Hematopoietic multipotent progenitor cell treated with erythropoietin and hydrocortisone succinate and interleukin-3 and kit ligand, for 8 days (in vitro differentiated cells): ENCODE measurements around the gene KIZ.

Source experiments
- DNase-seq: peaks from one replicate; pipeline ENCODE4 v3.0.0-alpha.2; 2015

Gene KIZ, protein sequence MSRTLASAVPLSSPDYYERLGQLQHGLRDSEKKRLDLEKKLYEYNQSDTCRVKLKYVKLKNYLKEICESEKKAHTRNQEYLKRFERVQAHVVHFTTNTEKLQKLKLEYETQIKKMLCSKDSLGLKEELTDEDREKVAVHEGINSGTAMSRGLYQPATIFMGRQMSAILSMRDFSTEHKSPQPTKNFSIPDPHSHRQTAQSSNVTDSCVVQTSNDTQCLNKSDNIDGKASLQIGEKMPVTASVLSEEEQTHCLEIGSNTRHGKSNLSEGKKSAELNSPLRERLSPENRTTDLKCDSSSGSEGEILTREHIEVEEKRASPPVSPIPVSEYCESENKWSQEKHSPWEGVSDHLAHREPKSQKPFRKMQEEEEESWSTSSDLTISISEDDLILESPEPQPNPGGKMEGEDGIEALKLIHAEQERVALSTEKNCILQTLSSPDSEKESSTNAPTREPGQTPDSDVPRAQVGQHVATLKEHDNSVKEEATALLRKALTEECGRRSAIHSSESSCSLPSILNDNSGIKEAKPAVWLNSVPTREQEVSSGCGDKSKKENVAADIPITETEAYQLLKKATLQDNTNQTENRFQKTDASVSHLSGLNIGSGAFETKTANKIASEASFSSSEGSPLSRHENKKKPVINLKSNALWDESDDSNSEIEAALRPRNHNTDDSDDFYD

DNA sequence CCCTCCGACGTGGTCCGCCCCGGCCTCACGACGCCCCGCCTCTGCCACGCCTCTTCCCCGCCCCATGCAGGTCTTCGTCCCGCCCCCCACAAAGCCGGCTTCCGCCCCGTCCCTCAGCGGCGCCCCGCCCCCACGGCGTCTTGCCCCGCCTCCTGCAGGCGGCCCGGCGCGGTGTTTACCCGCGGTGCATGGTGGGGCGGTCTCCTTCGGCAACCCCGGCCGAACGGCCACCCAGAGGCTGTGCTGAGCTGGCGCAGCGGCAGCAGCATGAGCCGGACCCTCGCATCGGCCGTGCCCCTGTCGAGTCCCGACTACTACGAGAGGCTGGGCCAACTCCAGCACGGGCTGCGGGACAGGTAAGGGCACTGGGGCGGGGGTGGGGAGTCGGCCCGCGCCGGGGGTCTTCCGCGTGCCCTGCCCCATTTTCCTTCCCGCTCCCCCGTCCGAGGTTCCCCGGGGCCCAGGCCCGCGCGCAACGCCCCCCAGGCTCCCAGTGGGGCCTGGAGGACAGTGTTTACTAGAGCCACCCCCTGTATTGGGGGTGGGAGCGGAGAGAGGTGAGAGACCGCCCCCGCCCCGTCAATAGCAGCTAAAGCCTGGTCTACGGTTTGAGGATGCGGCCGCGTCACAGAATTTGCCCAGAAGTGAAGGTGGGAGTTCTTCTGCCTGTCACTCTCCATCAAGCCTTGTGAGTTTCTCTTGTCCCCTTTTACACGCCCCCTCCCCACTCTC lies at the start of gene KIZ:
Gene KIZ, plus strand, starts transcription at position 234 of the 732 bp plus-strand sequence. Its CDS starts 34 bp downstream, at position 268.
- DNase-seq: peak; percentile 89

GRCh38 chr20:21077809-21078345 lies 48.0 kb upstream of the KIZ start:
- DNase-seq: no peak

DNA sequence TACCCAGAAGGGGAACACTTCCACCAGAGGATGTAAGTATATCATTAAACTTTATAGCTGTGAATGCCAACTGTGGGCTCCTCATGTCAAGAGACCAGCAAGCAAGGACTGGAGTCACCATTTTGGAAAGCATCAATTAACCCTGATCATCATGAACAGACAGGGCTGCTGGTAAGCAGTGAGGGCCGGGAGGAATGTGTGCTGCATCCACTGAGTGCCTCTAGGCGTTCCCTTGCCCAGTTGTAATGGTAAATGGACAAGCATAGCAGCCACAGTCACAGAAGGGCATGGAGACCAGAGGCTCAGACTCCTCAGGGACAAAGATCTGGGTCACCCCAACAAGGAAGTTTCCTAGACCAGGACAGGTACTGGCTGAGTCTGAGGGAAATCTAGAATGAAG lies 43.3 kb upstream of the KIZ start:
- no peak for DNase-seq

DNA sequence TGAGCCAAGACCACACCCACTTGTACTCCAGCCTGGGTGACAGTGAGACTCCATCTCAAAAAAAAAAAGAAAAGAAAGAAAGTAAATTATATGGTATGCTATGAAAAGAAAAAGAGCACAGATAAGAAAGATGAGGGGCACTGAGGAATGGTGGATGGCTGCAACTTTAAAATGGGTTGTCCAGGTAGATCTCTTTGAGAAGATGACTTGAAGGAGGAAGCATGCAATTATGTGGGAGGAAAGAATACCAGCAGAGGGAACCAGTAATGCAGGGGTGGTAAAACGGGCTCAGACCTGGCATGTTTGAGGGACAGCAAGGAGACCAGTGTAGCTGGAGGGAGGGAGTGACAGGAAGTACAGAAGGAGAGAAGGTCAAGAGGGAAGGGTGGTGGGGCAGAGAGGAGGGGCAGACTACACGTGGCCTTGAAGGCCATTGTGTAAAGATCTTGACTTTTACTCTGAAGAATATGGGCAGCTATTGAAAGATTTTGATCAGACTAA lies 42.0 kb upstream of the KIZ start:
- no peak for DNase-seq

DNA sequence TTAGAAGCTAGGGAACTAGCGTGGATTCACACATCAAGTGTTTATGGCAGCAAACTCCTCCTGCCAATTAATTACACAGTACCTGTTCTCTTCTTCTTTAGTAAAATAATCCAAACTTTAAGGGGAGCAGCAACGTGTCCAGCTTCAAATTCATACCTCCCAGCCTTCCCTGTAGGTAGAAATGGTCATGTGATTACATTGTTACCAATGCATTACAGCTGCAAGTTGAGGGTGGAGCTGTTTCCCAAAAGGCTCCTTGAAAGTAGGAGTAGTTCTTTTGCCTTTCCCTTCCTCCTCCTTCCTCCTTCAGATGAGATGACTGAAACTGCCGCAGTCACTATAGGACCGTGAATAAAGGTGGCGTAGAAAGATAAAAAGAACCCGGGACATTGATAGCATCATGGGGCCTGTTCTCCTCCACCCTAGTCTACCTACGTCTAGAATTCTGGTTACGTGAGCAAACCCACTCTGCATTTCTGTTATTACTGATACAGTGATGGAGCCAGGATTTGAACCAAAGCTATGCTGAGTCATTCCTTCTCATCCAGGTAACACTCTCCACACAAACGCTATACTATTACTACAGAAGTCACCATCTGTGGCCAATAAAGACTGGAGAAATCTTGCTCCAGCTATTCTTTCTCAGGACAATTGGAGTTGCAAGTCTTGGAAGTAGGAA lies 37.9 kb upstream of the KIZ start:
- no peak for DNase-seq

DNA sequence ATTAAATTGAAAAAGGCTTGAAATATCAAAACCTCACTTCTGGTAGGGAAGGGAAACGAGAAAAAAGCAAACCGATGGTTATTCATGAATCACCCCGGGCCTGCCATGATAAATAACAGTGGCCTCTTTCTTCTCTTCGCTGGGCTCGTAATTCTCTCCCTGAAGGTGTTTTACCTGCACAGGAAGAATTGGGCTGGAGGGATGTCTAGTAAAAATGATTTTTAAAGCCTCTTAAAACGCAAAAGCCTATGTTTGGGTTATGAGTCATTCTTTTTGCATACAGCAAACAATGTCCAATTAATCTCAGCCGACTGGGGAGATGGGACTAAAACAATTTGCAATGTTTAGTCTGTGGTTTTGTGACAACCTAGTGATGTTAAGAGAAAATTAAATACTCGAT lies 36.5 kb upstream of the KIZ start:
- no peak for DNase-seq

GRCh38 chr20:21090111-21090618 lies 35.7 kb upstream of the KIZ start:
- no peak for DNase-seq

GRCh38 chr20:21090721-21091120 lies 35.2 kb upstream of the KIZ start:
- DNase-seq: no peak

GRCh38 chr20:21092806-21093205 lies 33.1 kb upstream of the KIZ start:
- DNase-seq: no peak

GRCh38 chr20:21096321-21097043 lies 29.4 kb upstream of the KIZ start:
- peak; percentile 26 for DNase-seq

GRCh38 chr20:21099751-21100577 lies 25.9 kb upstream of the KIZ start:
- peak; percentile 50 for DNase-seq

DNA sequence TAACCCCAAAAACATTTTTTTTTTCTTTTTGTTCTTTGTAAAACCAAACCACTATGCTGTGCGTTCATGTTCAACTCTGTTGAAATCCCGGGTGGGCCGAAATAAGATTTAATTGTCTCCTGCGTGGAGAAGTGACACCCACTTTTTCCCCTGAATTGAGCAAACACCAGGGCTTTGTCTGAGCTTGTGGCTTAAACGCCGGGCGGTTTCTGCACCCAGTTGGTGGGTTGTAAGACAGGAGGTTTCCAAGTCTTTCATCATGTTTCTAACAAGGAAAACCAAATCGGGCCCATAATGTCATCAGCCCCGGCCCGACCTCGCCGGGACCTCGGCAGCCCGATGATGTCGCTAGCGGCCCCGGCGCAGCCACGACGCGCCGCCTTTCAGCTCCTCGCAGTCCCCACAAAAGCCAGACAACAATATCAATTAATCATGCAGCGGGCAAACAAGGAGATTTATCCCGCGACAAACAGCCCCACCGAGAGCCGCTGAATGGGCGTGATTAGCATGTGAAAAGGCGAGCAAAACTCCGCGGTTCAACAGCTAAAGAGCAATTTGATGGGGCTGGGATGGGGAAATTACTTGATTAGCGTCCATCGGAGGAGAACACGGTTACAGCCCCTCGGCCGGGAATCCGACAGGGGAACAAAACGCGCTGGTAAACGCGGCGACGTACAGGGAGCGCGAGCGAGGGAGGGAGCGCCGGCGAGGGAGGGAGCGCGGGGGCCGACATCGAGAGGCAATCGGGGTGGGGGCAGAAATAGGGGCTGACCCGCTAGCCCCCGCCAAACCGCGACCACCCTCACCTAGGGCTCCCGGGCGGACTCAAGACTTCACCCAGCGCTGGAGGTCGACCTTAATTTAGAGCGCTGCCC lies 25.1 kb upstream of the KIZ start:
- no peak for DNase-seq

GRCh38 chr20:21101453-21101931 lies 24.4 kb upstream of the KIZ start:
- no peak for DNase-seq

GRCh38 chr20:21101932-21102575 lies 23.8 kb upstream of the KIZ start:
- no peak for DNase-seq

GRCh38 chr20:21102603-21103311 lies 23.1 kb upstream of the KIZ start:
- DNase-seq: peak; percentile 24

GRCh38 chr20:21103582-21104465 lies 22.1 kb upstream of the KIZ start:
- no peak for DNase-seq

GRCh38 chr20:21104466-21104761 lies 21.5 kb upstream of the KIZ start:
- DNase-seq: no peak
